Brain pericyte (primary cell): Measurements from ENCODE around the gene TDRD7.

Experiments
- DNase-seq: peaks from one replicate; pipeline ENCODE4 v3.0.0-alpha.2; 2012; ENCODE audit warnings: low read depth, low spot score

TDRD7 gene

GRCh38 chr9:97527626-97528528, 116.0 kb downstream of the TDRD7 start:
- no peak for DNase-seq

- no peak for DNase-seq
These were observed 116.8 kb downstream of the TDRD7 start for GRCh38 chr9:97528529-97529230.

- DNase-seq, result no peak
These were observed 117.6 kb downstream of the TDRD7 start for GRCh38 chr9:97529363-97530076.

- no peak for DNase-seq
These were observed 120.0 kb downstream of the TDRD7 start for GRCh38 chr9:97531888-97532376.

GRCh38 chr9:97534185-97534584, 122.3 kb downstream of the TDRD7 start:
- no peak for DNase-seq

- no peak for DNase-seq
These were observed 123.2 kb downstream of the TDRD7 start for GRCh38 chr9:97534961-97535594.

GRCh38 chr9:97535771-97536170, 123.9 kb downstream of the TDRD7 start:
- no peak for DNase-seq

- no peak for DNase-seq
These were observed 124.6 kb downstream of the TDRD7 start for GRCh38 chr9:97536480-97536879.

- DNase-seq, result no peak
These were observed 131.7 kb downstream of the TDRD7 start for GRCh38 chr9:97543561-97543960.

GRCh38 chr9:97545486-97545885, 133.6 kb downstream of the TDRD7 start:
- DNase-seq, result no peak
